ENCODE results near the gene GSE1. TPM values are rescaled to one million over a fixed set of nuclear protein-coding genes. Genes with fewer than 3 reads are reported as not detected.

The GSE1 gene
- total RNA-seq, 1 experiment from 2014 or later = 10.1 TPM

- no peak for DNase-seq (ENCODE audit: low read depth)
These were observed 61.7 kb downstream of the GSE1 start for GRCh38 chr16:85674828-85675227.

GRCh38 chr16:85675251-85675874 lies 62.2 kb downstream of the GSE1 start:
- peak; percentile 23 for DNase-seq (ENCODE audit: low read depth)

- no peak for DNase-seq (ENCODE audit: low read depth)
These were observed 63.3 kb downstream of the GSE1 start for GRCh38 chr16:85676466-85676865.

- no peak for DNase-seq (ENCODE audit: low read depth)
These were observed 64.4 kb downstream of the GSE1 start for GRCh38 chr16:85677383-85677967.

GRCh38 chr16:85678016-85678415 lies 64.9 kb downstream of the GSE1 start:
- DNase-seq (ENCODE audit: low read depth) = no peak

- no peak for DNase-seq (ENCODE audit: low read depth)
These were observed 65.7 kb downstream of the GSE1 start for GRCh38 chr16:85678821-85679220.

GRCh38 chr16:85679870-85680269 lies 66.7 kb downstream of the GSE1 start:
- DNase-seq (ENCODE audit: low read depth) = no peak

- no peak for DNase-seq (ENCODE audit: low read depth)
These were observed 67.3 kb downstream of the GSE1 start for GRCh38 chr16:85680352-85680944.

- no peak for DNase-seq (ENCODE audit: low read depth)
These were observed 68.1 kb downstream of the GSE1 start for GRCh38 chr16:85681255-85681654.

GRCh38 chr16:85682516-85682915 lies 69.4 kb downstream of the GSE1 start:
- DNase-seq (ENCODE audit: low read depth) = no peak

GRCh38 chr16:85683363-85683762 lies 70.2 kb downstream of the GSE1 start:
- DNase-seq (ENCODE audit: low read depth) = no peak

GRCh38 chr16:85685251-85685650 lies 72.1 kb downstream of the GSE1 start:
- DNase-seq (ENCODE audit: low read depth) = no peak

- no peak for DNase-seq (ENCODE audit: low read depth)
These were observed 73.9 kb downstream of the GSE1 start for GRCh38 chr16:85686912-85687591.

GRCh38 chr16:85687651-85688471 lies 74.7 kb downstream of the GSE1 start:
- DNase-seq (ENCODE audit: low read depth) = no peak

GRCh38 chr16:85688586-85689284 lies 75.6 kb downstream of the GSE1 start, which contains the start of gene GINS2:
Gene GINS2, minus strand, starts transcription at chr16:85688954. Its CDS starts 56 bp downstream, at chr16:85688898.
- peak; percentile 84 for DNase-seq (ENCODE audit: low read depth)

GRCh38 chr16:85689285-85689949 lies 76.3 kb downstream of the GSE1 start:
- DNase-seq (ENCODE audit: low read depth) = no peak

GRCh38 chr16:85689950-85690320 lies 76.8 kb downstream of the GSE1 start:
- DNase-seq (ENCODE audit: low read depth) = no peak

- DNase-seq (ENCODE audit: low read depth) = no peak
These were observed 77.4 kb downstream of the GSE1 start for GRCh38 chr16:85690469-85691064.

- no peak for DNase-seq (ENCODE audit: low read depth)
These were observed 82.3 kb downstream of the GSE1 start for GRCh38 chr16:85695196-85696128.
